RWPE2 (cell line): Measurements from ENCODE around the gene HYCC1.

ENCODE experiments used
- ATAC-seq: fragments of 200-7000 bp; cut with Tn5 transposase; 3 replicates; pipeline ENCODE4 v1.9.1; 2021; ENCODE audit warnings: low read depth
- DNase-seq: peaks from one replicate; pipeline ENCODE4 v3.0.0-alpha.2; 2020; ENCODE audit warnings: low spot score
- H3K27ac ChIP-seq: fragments of 450-650 bp; 2 replicates; pipeline ENCODE4 v1.5.1; 2017; ENCODE audit warnings: mild to moderate bottlenecking; ENCODE audit not compliant: poor library complexity, severe bottlenecking
- H3K27me3 ChIP-seq: fragments of 250-450 bp; sonication (Bioruptor Pico); 2 replicates; pipeline ENCODE4 v1.5.1; 2021; ENCODE audit warnings: mild to moderate bottlenecking, moderate library complexity; ENCODE audit not compliant: insufficient read depth, poor library complexity, severe bottlenecking
- H3K36me3 ChIP-seq: fragments of 250-450 bp; sonication (Bioruptor Pico); 2 replicates; pipeline ENCODE4 v1.5.1; 2020; ENCODE audit warnings: low read depth, mild to moderate bottlenecking, moderate library complexity
- H3K4me1 ChIP-seq: fragments of 250-450 bp; sonication (Bioruptor Pico); 2 replicates; pipeline ENCODE4 v1.5.1; 2021; ENCODE audit warnings: mild to moderate bottlenecking, moderate library complexity; ENCODE audit not compliant: insufficient read depth, poor library complexity, severe bottlenecking
- H3K4me3 ChIP-seq: fragments of 250-450 bp; sonication (Bioruptor Pico); 2 replicates; pipeline ENCODE4 v1.5.1; 2021; ENCODE audit warnings: mild to moderate bottlenecking, moderate library complexity; ENCODE audit not compliant: severe bottlenecking
- H3K9me3 ChIP-seq: fragments of 250-450 bp; sonication (Bioruptor Pico); 2 replicates; pipeline ENCODE4 v1.5.1; 2021; ENCODE audit warnings: mild to moderate bottlenecking, moderate library complexity; ENCODE audit not compliant: severe bottlenecking
- TF ChIP-seq, protein P1 (sequence below): fragments of 450-650 bp; IDR thresholded peaks from one replicate; pipeline ENCODE4 v1.5.1; 2017; ENCODE audit warnings: mild to moderate bottlenecking, moderate library complexity; ENCODE audit not compliant: poor library complexity, severe bottlenecking

The HYCC1 gene

DNA sequence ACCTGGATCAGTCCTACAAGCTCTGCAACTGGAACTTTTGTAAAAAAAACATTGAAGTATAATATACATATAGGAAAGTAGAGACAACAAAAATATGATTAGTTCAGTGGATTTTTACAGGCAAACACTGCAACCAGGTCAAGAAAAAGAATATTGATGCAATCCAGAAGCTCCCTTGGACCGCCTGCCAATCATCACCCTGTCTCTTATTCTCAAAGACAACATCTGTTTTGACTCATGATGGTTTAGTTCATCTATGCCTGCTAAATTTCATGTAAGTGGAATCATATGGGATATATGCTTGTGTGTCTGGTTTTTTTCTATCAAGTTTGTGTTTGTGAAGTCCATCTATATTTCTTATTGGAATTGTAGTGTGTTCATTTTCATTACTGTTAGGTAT is 7.7 kb upstream of the HYCC1 start:
- Histone ChIP-seq H3K9me3 (peaks cover 3% of the 10 kb centered on the region), H3K27ac (peak overlapping the region; percentile 83), H3K27me3 (no peaks in the 10 kb centered on the region), H3K4me3 (no peak overlapping the region), H3K36me3 (no peaks in the 10 kb centered on the region), H3K4me1 (peaks cover 34% of the 10 kb centered on the region)
- DNase-seq (no peak), ATAC-seq (no peak)
- TF ChIP-seq, protein P1, sequence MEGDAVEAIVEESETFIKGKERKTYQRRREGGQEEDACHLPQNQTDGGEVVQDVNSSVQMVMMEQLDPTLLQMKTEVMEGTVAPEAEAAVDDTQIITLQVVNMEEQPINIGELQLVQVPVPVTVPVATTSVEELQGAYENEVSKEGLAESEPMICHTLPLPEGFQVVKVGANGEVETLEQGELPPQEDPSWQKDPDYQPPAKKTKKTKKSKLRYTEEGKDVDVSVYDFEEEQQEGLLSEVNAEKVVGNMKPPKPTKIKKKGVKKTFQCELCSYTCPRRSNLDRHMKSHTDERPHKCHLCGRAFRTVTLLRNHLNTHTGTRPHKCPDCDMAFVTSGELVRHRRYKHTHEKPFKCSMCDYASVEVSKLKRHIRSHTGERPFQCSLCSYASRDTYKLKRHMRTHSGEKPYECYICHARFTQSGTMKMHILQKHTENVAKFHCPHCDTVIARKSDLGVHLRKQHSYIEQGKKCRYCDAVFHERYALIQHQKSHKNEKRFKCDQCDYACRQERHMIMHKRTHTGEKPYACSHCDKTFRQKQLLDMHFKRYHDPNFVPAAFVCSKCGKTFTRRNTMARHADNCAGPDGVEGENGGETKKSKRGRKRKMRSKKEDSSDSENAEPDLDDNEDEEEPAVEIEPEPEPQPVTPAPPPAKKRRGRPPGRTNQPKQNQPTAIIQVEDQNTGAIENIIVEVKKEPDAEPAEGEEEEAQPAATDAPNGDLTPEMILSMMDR = no peak

DNA sequence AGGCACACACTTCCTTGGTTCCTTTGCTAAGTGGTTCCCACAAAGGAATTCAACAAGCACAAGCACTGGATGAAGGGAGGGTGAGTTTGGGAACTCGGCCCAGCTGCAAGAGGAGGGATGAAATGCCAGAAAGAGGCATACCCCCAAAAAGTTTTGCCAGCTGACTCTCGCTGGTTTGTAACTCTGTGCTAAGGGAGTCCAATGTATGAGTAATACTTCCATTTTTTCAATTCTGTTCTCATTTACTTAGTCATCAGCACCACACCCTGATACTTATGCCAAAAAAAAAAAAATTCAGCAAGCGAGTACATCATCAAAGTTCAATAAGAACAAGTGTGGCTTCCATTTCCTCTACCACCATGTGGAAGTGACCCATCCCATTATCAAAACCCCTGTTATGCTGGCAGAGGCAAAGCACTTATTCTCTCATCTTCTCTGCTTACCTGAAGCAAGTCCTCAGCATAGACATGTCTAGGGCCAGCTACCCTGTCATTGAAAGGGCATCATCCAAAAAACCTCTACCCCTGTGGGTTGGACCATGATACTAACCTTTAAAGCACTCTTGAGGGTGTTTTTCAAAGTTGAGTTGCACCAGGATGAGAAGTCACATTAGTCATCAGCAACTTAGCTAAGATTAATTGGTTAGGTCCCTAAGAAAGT is 6.9 kb upstream of the HYCC1 start:
- H3K27me3 ChIP-seq = no peaks in the 10 kb centered on the region
- H3K4me1 ChIP-seq = peaks cover 34% of the 10 kb centered on the region
- no peak overlapping the region for H3K4me3 ChIP-seq
- ATAC-seq (peak; percentile 84), DNase-seq (no peak)
- H3K9me3 ChIP-seq = peaks cover 3% of the 10 kb centered on the region
- H3K36me3 ChIP-seq = no peaks in the 10 kb centered on the region
- TF ChIP-seq, protein P1 = no peak
- peak overlapping the region; percentile 83 for H3K27ac ChIP-seq

DNA sequence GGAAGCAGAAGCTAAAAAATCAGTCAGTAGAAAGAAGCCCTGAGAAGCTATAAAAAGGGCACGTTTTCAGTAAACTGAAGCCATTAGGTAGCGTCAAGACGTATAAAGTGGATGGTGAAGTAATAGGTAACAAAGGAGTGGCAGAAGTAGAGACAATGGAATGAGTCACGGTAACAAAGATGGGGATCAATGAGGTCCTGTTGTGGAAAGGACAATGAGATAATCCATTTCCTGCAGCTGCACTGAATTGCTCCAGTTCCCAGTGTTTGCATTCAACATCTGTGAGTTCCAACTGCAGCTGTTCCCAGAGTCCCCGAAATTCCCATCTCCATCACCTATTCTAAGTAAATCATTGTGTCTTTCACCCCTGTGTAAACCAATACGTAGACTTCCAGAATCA is 4.8 kb upstream of the HYCC1 start:
- Histone ChIP-seq H3K27me3 (no peaks in the 10 kb centered on the region), H3K4me1 (peaks cover 40% of the 10 kb centered on the region), H3K9me3 (peaks cover 3% of the 10 kb centered on the region), H3K4me3 (no peak overlapping the region), H3K36me3 (no peaks in the 10 kb centered on the region), H3K27ac (no peak overlapping the region)
- TF ChIP-seq, protein P1 = no peak
- ATAC-seq = no peak
- no peak for DNase-seq

DNA sequence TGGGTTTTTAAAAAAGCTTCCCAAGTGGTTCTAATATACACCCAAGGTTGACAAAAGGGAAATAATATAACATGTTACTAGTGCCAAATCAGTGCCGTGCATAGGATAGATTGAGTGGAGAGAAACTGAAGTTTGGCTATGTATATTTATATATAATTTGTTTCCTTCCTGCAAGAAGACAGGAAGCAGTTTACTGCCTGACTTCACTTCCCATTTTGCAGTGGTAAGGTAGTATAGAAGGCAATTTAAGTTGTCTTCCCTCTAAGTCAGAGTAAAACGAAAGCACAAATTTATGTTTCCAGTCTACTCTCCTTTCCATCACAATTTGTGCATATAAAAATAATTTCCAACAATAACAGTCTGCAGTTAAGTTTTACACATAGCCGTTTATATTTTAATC is 3.4 kb upstream of the HYCC1 start:
- Histone ChIP-seq H3K27me3 (no peaks in the 10 kb centered on the region), H3K36me3 (no peaks in the 10 kb centered on the region), H3K4me1 (peaks cover 35% of the 10 kb centered on the region), H3K9me3 (peaks cover 3% of the 10 kb centered on the region), H3K27ac (no peak overlapping the region), H3K4me3 (no peak overlapping the region)
- DNase-seq (no peak), ATAC-seq (no peak)
- TF ChIP-seq, protein P1 = no peak

DNA sequence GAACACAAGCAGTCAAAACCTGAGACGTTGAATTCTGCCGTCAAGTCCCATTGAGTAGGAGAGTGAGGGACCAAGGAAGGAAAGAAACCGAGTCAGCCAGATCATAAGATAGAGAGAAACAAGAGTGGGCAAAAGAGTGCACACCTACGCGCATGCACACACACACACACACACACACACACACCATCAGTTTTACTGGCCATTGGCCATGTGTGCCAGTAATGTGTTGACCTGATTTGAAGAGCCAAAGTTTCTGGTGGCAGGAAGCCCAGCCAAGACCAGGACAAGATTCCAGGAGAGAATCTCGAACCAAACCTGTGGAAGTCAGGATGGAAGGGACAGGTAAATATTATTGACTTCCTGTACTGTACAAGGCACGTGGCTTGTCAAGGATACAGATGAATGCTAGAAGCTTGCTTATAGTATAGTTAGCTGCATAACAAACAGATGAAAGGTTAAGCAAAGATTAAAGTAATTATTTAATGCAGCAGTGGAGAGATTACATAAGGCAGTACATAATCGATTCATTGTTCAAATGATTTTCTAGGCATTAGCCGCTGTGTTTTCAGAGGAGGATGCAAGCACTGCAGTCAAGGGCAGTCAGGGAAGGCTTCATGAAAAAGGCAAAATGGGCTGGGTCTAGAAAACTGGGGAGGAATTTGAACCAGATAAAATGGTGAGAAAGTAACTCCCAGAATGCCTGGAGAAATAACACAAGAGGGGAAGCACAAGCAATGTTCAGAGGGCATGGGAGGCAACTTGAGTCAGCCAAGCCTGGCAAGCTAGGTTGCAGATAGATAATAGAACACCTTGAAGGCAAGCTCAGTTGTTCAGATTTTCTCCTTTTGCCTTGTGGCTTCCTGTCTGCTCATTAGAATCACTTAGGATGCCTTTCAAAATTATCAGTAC is 2.7 kb upstream of the HYCC1 start:
- no peak overlapping the region for H3K27ac ChIP-seq
- ATAC-seq = no peak
- TF ChIP-seq, protein P1 = no peak
- no peak for DNase-seq
- no peaks in the 10 kb centered on the region for H3K36me3 ChIP-seq
- peaks cover 34% of the 10 kb centered on the region for H3K4me1 ChIP-seq
- H3K27me3 ChIP-seq = no peaks in the 10 kb centered on the region
- peaks cover 3% of the 10 kb centered on the region for H3K9me3 ChIP-seq
- no peak overlapping the region for H3K4me3 ChIP-seq
